H1 (cell line): ENCODE measurements around the gene G6PC1. TPM values are rescaled to one million over a fixed set of nuclear protein-coding genes. Genes with fewer than 3 reads are reported as not detected.

ENCODE experiments used
- CTCF ChIA-PET: fragments of 300-600 bp; sonication (Branson Sonifier 250); formaldehyde crosslinking; loops from one replicate; lab custom pipeline; 2021; ENCODE audit not compliant: partially characterized antibody; lab: Charles Lee
- POLR2A ChIA-PET: fragments of 300-600 bp; sonication (Branson Sonifier 250); formaldehyde crosslinking; loops from one replicate; lab custom pipeline; 2021; ENCODE audit warnings: inconsistent platforms; ENCODE audit not compliant: partially characterized antibody; lab: Charles Lee
- DNase-seq, 2 experiments: peaks; one replicate each; pipeline versions ENCODE4 v3.0.0 to v3.0.0-alpha.2; 2010 to 2022; ENCODE audit warnings: low spot score in 2 of 2, low read depth in 1 of 2, mixed read lengths in 1 of 2
- FAIRE-seq: peaks from 2 replicates; lab custom pipeline; 2011; peaks lifted over from hg19 to GRCh38; lab: Jason Lieb, UNC
- H2AFZ ChIP-seq: 2 replicates; pipeline ENCODE4 v1.8.1; 2012; ENCODE audit warnings: low read length, inconsistent platforms
- H2AK5ac ChIP-seq: 2 replicates; pipeline ENCODE4 v1.6.1; 2013; ENCODE audit warnings: low read depth, low read length
- H2BK120ac ChIP-seq: replicated peaks from 2 replicates; pipeline ENCODE3; 2013; ENCODE audit warnings: low read depth, low read length, inconsistent platforms
- H2BK12ac ChIP-seq: 2 replicates; pipeline ENCODE4 v1.6.1; 2013; ENCODE audit warnings: low read depth, low read length
- H2BK15ac ChIP-seq: 2 replicates; pipeline ENCODE4 v1.6.1; 2013; ENCODE audit warnings: low read length
- H2BK20ac ChIP-seq: 2 replicates; pipeline ENCODE4 v1.6.1; 2013; ENCODE audit warnings: low read length
- H2BK5ac ChIP-seq: 2 replicates; pipeline ENCODE4 v1.6.1; 2013; ENCODE audit warnings: low read depth, low read length
- H3K14ac ChIP-seq: 2 replicates; pipeline ENCODE4 v1.6.1; 2013; ENCODE audit warnings: inconsistent platforms; ENCODE audit not compliant: insufficient read length
- H3K18ac ChIP-seq: 2 replicates; pipeline ENCODE4 v1.6.1; 2013; ENCODE audit warnings: low read length; ENCODE audit errors: extremely low read depth
- H3K23ac ChIP-seq: 2 replicates; pipeline ENCODE4 v1.6.1; 2013; ENCODE audit warnings: inconsistent platforms; ENCODE audit not compliant: insufficient read length
- H3K23me2 ChIP-seq: 2 replicates; pipeline ENCODE4 v1.6.1; 2013; ENCODE audit warnings: low read depth, low read length
- H3K27ac ChIP-seq: 2 replicates; pipeline ENCODE4 v1.6.1; 2011; ENCODE audit warnings: low read depth, low read length, inconsistent platforms
- H3K27me3 ChIP-seq, 4 experiments: replicated peaks in 1 of 4; 1 replicate in 1 of 4; 2 replicates in 3 of 4; pipeline versions ENCODE4 v1.6.1 to v1.8.1; 2011 to 2013; ENCODE audit warnings: low read length in 3 of 4, mild to moderate bottlenecking in 3 of 4, inconsistent platforms in 2 of 4, mixed read lengths in 2 of 4, moderate library complexity in 1 of 4; ENCODE audit not compliant: control insufficient read depth in 3 of 4, insufficient read depth in 3 of 4; ENCODE audit errors: extremely low read depth in 1 of 4
- H3K36me3 ChIP-seq, 4 experiments: 2 replicates each; pipeline versions ENCODE4 v1.6.1 to v1.8.1; 2011 to 2013; ENCODE audit warnings: mild to moderate bottlenecking in 4 of 4, low read length in 3 of 4, moderate library complexity in 2 of 4, control low read depth in 1 of 4, inconsistent platforms in 1 of 4; ENCODE audit not compliant: insufficient read depth in 4 of 4, control insufficient read depth in 2 of 4
- H3K4ac ChIP-seq: replicated peaks from 2 replicates; pipeline ENCODE3; 2013; ENCODE audit warnings: low read length, low read depth, mixed read lengths, inconsistent platforms; ENCODE audit not compliant: insufficient read length
- H3K4me1 ChIP-seq, 4 experiments: replicated peaks in 1 of 4; 1 replicate in 1 of 4; 2 replicates in 3 of 4; pipeline versions ENCODE4 v1.6.1 to v1.8.1; 2011 to 2013; ENCODE audit warnings: low read length in 3 of 4, inconsistent platforms in 2 of 4, mixed read lengths in 1 of 4; ENCODE audit not compliant: insufficient read depth in 4 of 4, control insufficient read depth in 3 of 4
- H3K4me2 ChIP-seq, 2 experiments: 2 replicates each; pipeline versions ENCODE4 v1.6.1 to v1.8.1; 2011 to 2013; ENCODE audit warnings: low read depth in 2 of 2, low read length in 2 of 2, control low read depth in 1 of 2, inconsistent platforms in 1 of 2, mild to moderate bottlenecking in 1 of 2; ENCODE audit not compliant: insufficient read depth in 1 of 2
- H3K4me3 ChIP-seq, 4 experiments: fragments of 200-600, 300-600 bp in 1 of 4; sonication (generic), shearing (Covaris generic), sonication (Bioruptor Twin) in 1 of 4; 2 replicates each; pipeline versions ENCODE4 v1.5.1 to v1.8.1; 2011 to 2016; ENCODE audit warnings: low read length in 4 of 4, low read depth in 3 of 4, control low read depth in 2 of 4, inconsistent platforms in 2 of 4, mild to moderate bottlenecking in 2 of 4, mixed read lengths in 1 of 4, moderate library complexity in 1 of 4; ENCODE audit not compliant: insufficient read depth in 2 of 4; ENCODE audit errors: extremely low read depth in 1 of 4
- H3K56ac ChIP-seq: replicated peaks from 2 replicates; pipeline ENCODE3; 2013; ENCODE audit warnings: low read depth, mild to moderate bottlenecking, mixed read lengths, low read length, inconsistent platforms; ENCODE audit not compliant: insufficient read length
- H3K79me1 ChIP-seq: 2 replicates; pipeline ENCODE4 v1.6.1; 2013; ENCODE audit warnings: low read depth, low read length, control low read depth
- H3K79me2 ChIP-seq, 2 experiments: 2 replicates each; pipeline versions ENCODE4 v1.6.1 to v1.8.1; 2012 to 2013; ENCODE audit warnings: low read length in 2 of 2, mild to moderate bottlenecking in 2 of 2, inconsistent platforms in 1 of 2; ENCODE audit not compliant: insufficient read depth in 2 of 2, control insufficient read depth in 1 of 2
- H3K9ac ChIP-seq, 4 experiments: replicated peaks in 1 of 4; 1 replicate in 1 of 4; 2 replicates in 3 of 4; pipeline versions ENCODE4 v1.6.1 to v1.8.1; 2011 to 2013; ENCODE audit warnings: low read depth in 3 of 4, low read length in 3 of 4, control low read depth in 2 of 4, mild to moderate bottlenecking in 2 of 4, moderate library complexity in 2 of 4, inconsistent platforms in 1 of 4; ENCODE audit errors: extremely low read depth in 1 of 4
- H3K9me3 ChIP-seq, 2 experiments: 2 replicates each; pipeline versions ENCODE4 v1.6.1 to v1.8.1; 2012 to 2013; ENCODE audit warnings: mild to moderate bottlenecking in 2 of 2, moderate library complexity in 2 of 2, control low read depth in 1 of 2, inconsistent platforms in 1 of 2, low read depth in 1 of 2, low read length in 1 of 2, mixed read lengths in 1 of 2; ENCODE audit not compliant: insufficient read depth in 2 of 2
- H4K20me1 ChIP-seq, 2 experiments: replicated peaks in 1 of 2; 2 replicates each; pipeline versions ENCODE3 to v1.8.1; 2011 to 2013; ENCODE audit warnings: inconsistent platforms in 2 of 2, low read length in 2 of 2, mild to moderate bottlenecking in 1 of 2; ENCODE audit not compliant: insufficient read depth in 2 of 2, control insufficient read depth in 1 of 2
- H4K5ac ChIP-seq: 2 replicates; pipeline ENCODE4 v1.6.1; 2013; ENCODE audit warnings: low read length, low read depth, mixed read lengths, inconsistent platforms; ENCODE audit not compliant: insufficient read length
- H4K8ac ChIP-seq: 2 replicates; pipeline ENCODE4 v1.8.0; 2013; ENCODE audit warnings: mild to moderate bottlenecking, moderate library complexity, low read length, inconsistent platforms; ENCODE audit not compliant: insufficient read depth; ENCODE audit errors: extremely low read depth
- H4K91ac ChIP-seq: replicated peaks from 2 replicates; pipeline ENCODE3; 2013; ENCODE audit warnings: low read length, mixed read lengths, inconsistent platforms; ENCODE audit not compliant: insufficient read length
- ATF2 ChIP-seq: IDR thresholded peaks from 2 replicates; pipeline ENCODE4 v1.6.1; 2012; ENCODE audit warnings: low read length, inconsistent platforms
- FOSL1 ChIP-seq: IDR thresholded peaks from 2 replicates; pipeline ENCODE4 v1.6.1; 2011; ENCODE audit warnings: mild to moderate bottlenecking, low read depth, low read length, moderate library complexity; ENCODE audit not compliant: insufficient read depth
- KDM5A ChIP-seq: fragments of 200-600 bp; IDR thresholded peaks from 2 replicates; pipeline ENCODE4 v1.7.1; 2012; ENCODE audit warnings: mild to moderate bottlenecking, low read length, inconsistent platforms, mixed read lengths
- NANOG ChIP-seq: IDR thresholded peaks from 2 replicates; pipeline ENCODE4 v1.6.1; 2011; ENCODE audit warnings: low read length, low read depth, mild to moderate bottlenecking, inconsistent platforms; ENCODE audit not compliant: insufficient read depth, poor library complexity, severe bottlenecking
- POLR2AphosphoS5 ChIP-seq: IDR thresholded peaks from 2 replicates; pipeline ENCODE4 v1.6.1; 2011; ENCODE audit warnings: low read depth, low read length
- SUZ12 ChIP-seq: fragments of 200-600 bp; sonication (generic); IDR thresholded peaks from 2 replicates; pipeline ENCODE4 v1.6.1; 2012; ENCODE audit warnings: mild to moderate bottlenecking, inconsistent platforms, low read length, moderate library complexity, mixed read lengths
- WGBS, 2 experiments: shearing (Covaris generic) in 1 of 2; methylation state at CpG; one replicate each; pipeline versions ENCODE4 v1.1.6 to v1.1.7; 2013 to 2015; ENCODE audit warnings: low lambda C conversion rate in 2 of 2, mixed read lengths in 2 of 2, inconsistent platforms in 1 of 2, low coverage in 1 of 2, missing lambda C conversion rate in 1 of 2; ENCODE audit not compliant: insufficient replicate concordance in 2 of 2, insufficient coverage in 1 of 2, insufficient read length in 1 of 2; ENCODE audit errors: extremely low coverage in 1 of 2, missing lambda C conversion rate in 1 of 2; 5-methylcytosine and 5-hydroxymethylcytosine counted together
- polyA plus RNA-seq, 7 experiments: library from polyadenylated mRNA; depleted of rRNA in 3 of 7; stranded (reverse) in 5 of 7; unstranded in 2 of 7; fragments of >200 nt in 5 of 7; fragments of 200-250 nt in 2 of 7; gene quantifications; 1 replicate in 5 of 7; 2 replicates in 1 of 7; 4 replicates in 1 of 7; pipeline versions ENCODE4 v1.2.1 to v1.2.3, GENCODE V29; 2011 to 2013; ENCODE audit warnings: missing spikeins in 2 of 7, mixed read lengths in 2 of 7
- total RNA-seq: library from RNA; stranded (reverse); fragmentation: NEBNext Ultra II Directional; extraction: Animal tissue kit (Norgen Biotek cat#: 25700); gene quantifications from 2 replicates; pipeline ENCODE4 v1.2.1, GENCODE V29; 2021
- TF ChIP-seq, protein P1 (sequence below): IDR thresholded peaks from 2 replicates; pipeline ENCODE4 v1.6.1; 2011; ENCODE audit warnings: low read depth, mild to moderate bottlenecking, low read length; ENCODE audit not compliant: insufficient read depth
- TF ChIP-seq, protein P2 (sequence below), 3 experiments: IDR thresholded peaks; 1 replicate in 2 of 3; 2 replicates in 1 of 3; pipeline versions ENCODE4 v1.5.1 to v1.6.1; 2011; ENCODE audit warnings: low read length in 3 of 3, mild to moderate bottlenecking in 3 of 3, inconsistent platforms in 2 of 3, low read depth in 1 of 3, moderate library complexity in 1 of 3; ENCODE audit not compliant: insufficient read depth in 1 of 3; ENCODE audit errors: control extremely low read depth in 1 of 3

The G6PC1 gene
- total and polyA plus RNA-seq, 2 of the 8 experiments (the other 6 are each of a cell fraction or from before 2014, with no cell fraction given): 0.02 TPM; not detected in 1

DNA sequence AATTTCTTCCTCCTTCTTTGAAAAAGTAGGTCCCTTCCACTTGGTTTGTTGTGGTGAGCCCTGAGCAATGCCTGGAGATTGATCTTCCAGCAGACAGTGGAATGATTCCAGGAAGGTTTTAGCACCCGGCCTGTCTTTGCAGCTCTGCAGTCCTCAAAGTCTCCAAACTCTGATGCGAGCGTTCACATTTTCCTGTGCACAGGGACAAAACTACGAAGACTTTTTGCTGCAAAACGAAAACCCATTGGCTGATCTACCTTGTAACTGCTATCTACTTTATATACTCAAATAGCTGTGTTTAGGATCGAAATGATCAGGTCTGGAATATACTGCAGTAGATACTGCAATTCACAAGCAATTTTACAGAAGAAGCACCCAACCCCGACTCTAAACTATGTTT is 21.7 kb downstream of the G6PC1 start:
- H4K20me1 ChIP-seq: no peaks in the 10 kb centered on the region
- WGBS, 2 experiments: 81% methylated on average over 7 of the region's 7 CpGs; no CpG with 5 or more reads in 1 of the 2 experiments
- no peaks in the 10 kb centered on the region for H3K79me2 ChIP-seq
- no peak overlapping the region for H4K91ac ChIP-seq
- ChIA-PET CTCF (interaction anchor here (0.8 kb wide), 1 partner anchor 56 kb away, joined by 4 read pairs; no protein-coding TSS in a partner anchor), POLR2A (no interaction called here)
- H3K9ac ChIP-seq: no peak overlapping the region
- no peak overlapping the region for H3K27ac ChIP-seq
- H2BK20ac ChIP-seq: no peak overlapping the region
- no peak overlapping the region for H3K4ac ChIP-seq
- no peak overlapping the region for H3K56ac ChIP-seq
- no peak overlapping the region for H4K5ac ChIP-seq
- H3K4me2 ChIP-seq: no peak overlapping the region
- H3K23ac ChIP-seq: no peak overlapping the region
- no peak overlapping the region for H2BK120ac ChIP-seq
- no peaks in the 10 kb centered on the region for H3K36me3 ChIP-seq
- H3K27me3 ChIP-seq: no peaks in the 10 kb centered on the region
- DNase-seq: no peak
- no peaks in the 10 kb centered on the region for H3K23me2 ChIP-seq
- H2BK12ac ChIP-seq: no peak overlapping the region
- no peak overlapping the region for H2AFZ ChIP-seq
- H3K4me3 ChIP-seq: no peak overlapping the region
- H2BK15ac ChIP-seq: no peak overlapping the region
- H3K79me1 ChIP-seq: no peaks in the 10 kb centered on the region
- H3K9me3 ChIP-seq: no peaks in the 10 kb centered on the region
- H2AK5ac ChIP-seq: no peak overlapping the region
- H4K8ac ChIP-seq: no peak overlapping the region
- FAIRE-seq: no peak
- H3K18ac ChIP-seq: no peak overlapping the region
- H3K4me1 ChIP-seq: peaks cover 0 to 9% (median 0%) of the 10 kb centered on the region in 4 experiments; a peak in 2 of 7 replicates
- H2BK5ac ChIP-seq: no peak overlapping the region
- H3K14ac ChIP-seq: no peak overlapping the region
- TF ChIP-seq KDM5A (no peak), SUZ12 (no peak), ATF2 (no peak), POLR2AphosphoS5 (no peak), NANOG (no peak), FOSL1 (no peak)
- TF ChIP-seq, protein P1, sequence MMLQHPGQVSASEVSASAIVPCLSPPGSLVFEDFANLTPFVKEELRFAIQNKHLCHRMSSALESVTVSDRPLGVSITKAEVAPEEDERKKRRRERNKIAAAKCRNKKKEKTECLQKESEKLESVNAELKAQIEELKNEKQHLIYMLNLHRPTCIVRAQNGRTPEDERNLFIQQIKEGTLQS: no peak
- TF ChIP-seq, protein P2, sequence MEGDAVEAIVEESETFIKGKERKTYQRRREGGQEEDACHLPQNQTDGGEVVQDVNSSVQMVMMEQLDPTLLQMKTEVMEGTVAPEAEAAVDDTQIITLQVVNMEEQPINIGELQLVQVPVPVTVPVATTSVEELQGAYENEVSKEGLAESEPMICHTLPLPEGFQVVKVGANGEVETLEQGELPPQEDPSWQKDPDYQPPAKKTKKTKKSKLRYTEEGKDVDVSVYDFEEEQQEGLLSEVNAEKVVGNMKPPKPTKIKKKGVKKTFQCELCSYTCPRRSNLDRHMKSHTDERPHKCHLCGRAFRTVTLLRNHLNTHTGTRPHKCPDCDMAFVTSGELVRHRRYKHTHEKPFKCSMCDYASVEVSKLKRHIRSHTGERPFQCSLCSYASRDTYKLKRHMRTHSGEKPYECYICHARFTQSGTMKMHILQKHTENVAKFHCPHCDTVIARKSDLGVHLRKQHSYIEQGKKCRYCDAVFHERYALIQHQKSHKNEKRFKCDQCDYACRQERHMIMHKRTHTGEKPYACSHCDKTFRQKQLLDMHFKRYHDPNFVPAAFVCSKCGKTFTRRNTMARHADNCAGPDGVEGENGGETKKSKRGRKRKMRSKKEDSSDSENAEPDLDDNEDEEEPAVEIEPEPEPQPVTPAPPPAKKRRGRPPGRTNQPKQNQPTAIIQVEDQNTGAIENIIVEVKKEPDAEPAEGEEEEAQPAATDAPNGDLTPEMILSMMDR (IDR thresholded peaks at IDR 0.05; ENCODE audit: control extremely low read depth in 1 of 3, insufficient read depth in 1 of 3, low read depth in 1 of 3, low read length in 3 of 3): no peak
